Astrocyte (in vitro differentiated cells and primary cell): Measurements from ENCODE around the gene SMAD3.

Experiments used
- CTCF ChIP-seq: IDR thresholded peaks from 2 replicates; pipeline ENCODE4 v1.5.1; 2011; ENCODE audit warnings: low read depth, mild to moderate bottlenecking, inconsistent platforms, low read length, moderate library complexity; ENCODE audit not compliant: insufficient read depth
- EZH2 ChIP-seq: IDR thresholded peaks from 2 replicates; pipeline ENCODE4 v1.6.1; 2012; ENCODE audit warnings: mild to moderate bottlenecking, low read length, inconsistent platforms; ENCODE audit not compliant: insufficient read depth

GRCh38 chr15:67074886-67075229 lies 9.5 kb downstream of the SMAD3 start:
- no peak for TF ChIP-seq CTCF
- TF ChIP-seq EZH2: no peak
